ENCODE data around the gene KIF16B.

KIF16B gene

GRCh38 chr20:16617056-16617455 is 43.8 kb upstream of the KIF16B start:
- Histone ChIP-seq H3K27me3 (ENCODE audit: insufficient read depth, poor library complexity, severe bottlenecking) (no peaks in the 10 kb centered on the region), H3K4me3 (replicated peaks; ENCODE audit: insufficient read depth, low read length) (no peak overlapping the region), H3K27ac (replicated peaks) (no peak overlapping the region)
- DNase-seq (ENCODE audit: low read depth in 1 of 2, low spot score in 1 of 2) = no peak
- no peak for TF ChIP-seq REST (IDR thresholded peaks at IDR 0.05; ENCODE audit: insufficient replicate concordance, low read depth)
- no peak for TF ChIP-seq GABPA (IDR thresholded peaks at IDR 0.05; ENCODE audit: low read depth)
- TF ChIP-seq SPI1 (IDR thresholded peaks at IDR 0.05; ENCODE audit: borderline replicate concordance, low read depth) = no peak
- TF ChIP-seq CTCF (IDR thresholded peaks at IDR 0.05; ENCODE audit: insufficient read depth, low read length) = no peak

- no peak for DNase-seq (ENCODE audit: low read depth in 1 of 2, low spot score in 1 of 2)
- Histone ChIP-seq H3K27me3 (ENCODE audit: insufficient read depth, poor library complexity, severe bottlenecking) (no peaks in the 10 kb centered on the region), H3K4me3 (replicated peaks; ENCODE audit: insufficient read depth, low read length) (no peak overlapping the region), H3K27ac (replicated peaks) (no peak overlapping the region)
- no peak for TF ChIP-seq GABPA (IDR thresholded peaks at IDR 0.05; ENCODE audit: low read depth)
- TF ChIP-seq REST (IDR thresholded peaks at IDR 0.05; ENCODE audit: insufficient replicate concordance, low read depth) = no peak
- TF ChIP-seq POLR2AphosphoS5 (IDR thresholded peaks at IDR 0.05; ENCODE audit: low read depth) = no peak
- TF ChIP-seq SPI1 (IDR thresholded peaks at IDR 0.05; ENCODE audit: borderline replicate concordance, low read depth) = no peak
Measured at GRCh38 chr20:16616317-16616716, 43.1 kb upstream of the KIF16B start.

GRCh38 chr20:16615199-16615598 is 42.0 kb upstream of the KIF16B start:
- TF ChIP-seq REST (IDR thresholded peaks at IDR 0.05; ENCODE audit: insufficient replicate concordance, low read depth) (no peak), POLR2AphosphoS5 (IDR thresholded peaks at IDR 0.05; ENCODE audit: low read depth) (no peak), CTCF (IDR thresholded peaks at IDR 0.05; ENCODE audit: insufficient read depth, low read length) (no peak), SPI1 (IDR thresholded peaks at IDR 0.05; ENCODE audit: borderline replicate concordance, low read depth) (no peak), GABPA (IDR thresholded peaks at IDR 0.05; ENCODE audit: low read depth) (no peak)
- Histone ChIP-seq H3K4me3 (replicated peaks; ENCODE audit: insufficient read depth, low read length) (no peak overlapping the region), H3K27ac (replicated peaks) (no peak overlapping the region), H3K27me3 (ENCODE audit: insufficient read depth, poor library complexity, severe bottlenecking) (no peaks in the 10 kb centered on the region)
- DNase-seq (ENCODE audit: low read depth in 1 of 2, low spot score in 1 of 2) = no peak

GRCh38 chr20:16613954-16614353 is 40.7 kb upstream of the KIF16B start:
- no peak for DNase-seq (ENCODE audit: low read depth in 1 of 2, low spot score in 1 of 2)
- TF ChIP-seq REST (IDR thresholded peaks at IDR 0.05; ENCODE audit: insufficient replicate concordance, low read depth) (no peak), CTCF (IDR thresholded peaks at IDR 0.05; ENCODE audit: insufficient read depth, low read length) (no peak), POLR2AphosphoS5 (IDR thresholded peaks at IDR 0.05; ENCODE audit: low read depth) (no peak), GABPA (IDR thresholded peaks at IDR 0.05; ENCODE audit: low read depth) (no peak), SPI1 (IDR thresholded peaks at IDR 0.05; ENCODE audit: borderline replicate concordance, low read depth) (no peak)

More at GRCh38 chr20:16613954-16614353, 40.7 kb upstream of the KIF16B start:
- H3K4me3 ChIP-seq (replicated peaks; ENCODE audit: insufficient read depth, low read length) = no peak overlapping the region
- no peak overlapping the region for H3K27ac ChIP-seq (replicated peaks)
- no peaks in the 10 kb centered on the region for H3K27me3 ChIP-seq (ENCODE audit: insufficient read depth, poor library complexity, severe bottlenecking)
